GM12874 (cell line): ENCODE results near the gene CACNA1A.

ENCODE experiments used
- TF ChIP-seq, protein P1 (sequence below): IDR thresholded peaks from 2 replicates; pipeline ENCODE4 v1.5.1; 2011; ENCODE audit warnings: low read depth, mild to moderate bottlenecking, control low read depth, low read length, moderate library complexity; ENCODE audit not compliant: insufficient read depth

The CACNA1A gene

DNA sequence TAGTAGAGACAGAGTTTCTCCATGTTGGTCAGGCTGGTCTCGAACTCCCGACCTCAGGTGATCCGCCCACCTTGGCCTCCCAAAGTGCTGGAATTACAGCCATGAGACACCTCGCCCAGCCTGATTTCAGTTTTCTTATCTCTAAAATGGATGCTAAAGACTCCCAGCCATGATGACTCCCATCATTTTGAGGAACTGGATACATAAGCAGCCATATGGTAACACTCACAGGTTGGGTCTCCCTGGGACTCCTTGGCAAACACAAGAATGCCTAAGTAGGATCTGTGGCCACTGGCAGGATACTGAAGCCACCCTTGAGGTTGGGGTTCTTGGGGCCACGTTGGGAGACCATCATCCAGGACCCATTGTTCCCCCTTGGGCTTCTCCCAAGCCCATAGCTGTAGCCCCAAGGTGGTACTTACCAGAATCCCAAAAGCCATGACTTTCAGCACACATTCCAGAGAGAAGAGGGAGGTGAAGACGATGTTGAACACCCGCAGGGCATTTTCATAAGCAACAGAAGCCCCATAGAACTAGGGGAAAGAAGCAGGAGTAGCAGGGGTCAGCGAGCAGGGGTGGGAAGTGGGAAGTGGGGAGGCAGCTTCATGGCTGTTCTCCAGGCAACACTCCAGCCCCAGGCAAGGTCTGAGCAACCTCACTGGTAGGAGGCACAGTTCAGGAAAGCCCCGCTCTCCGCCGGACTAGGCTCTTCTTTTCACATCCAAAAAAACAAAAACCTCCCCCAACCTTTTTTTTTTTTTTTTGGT is 253.5 kb downstream of the CACNA1A start:
- TF ChIP-seq, protein P1, sequence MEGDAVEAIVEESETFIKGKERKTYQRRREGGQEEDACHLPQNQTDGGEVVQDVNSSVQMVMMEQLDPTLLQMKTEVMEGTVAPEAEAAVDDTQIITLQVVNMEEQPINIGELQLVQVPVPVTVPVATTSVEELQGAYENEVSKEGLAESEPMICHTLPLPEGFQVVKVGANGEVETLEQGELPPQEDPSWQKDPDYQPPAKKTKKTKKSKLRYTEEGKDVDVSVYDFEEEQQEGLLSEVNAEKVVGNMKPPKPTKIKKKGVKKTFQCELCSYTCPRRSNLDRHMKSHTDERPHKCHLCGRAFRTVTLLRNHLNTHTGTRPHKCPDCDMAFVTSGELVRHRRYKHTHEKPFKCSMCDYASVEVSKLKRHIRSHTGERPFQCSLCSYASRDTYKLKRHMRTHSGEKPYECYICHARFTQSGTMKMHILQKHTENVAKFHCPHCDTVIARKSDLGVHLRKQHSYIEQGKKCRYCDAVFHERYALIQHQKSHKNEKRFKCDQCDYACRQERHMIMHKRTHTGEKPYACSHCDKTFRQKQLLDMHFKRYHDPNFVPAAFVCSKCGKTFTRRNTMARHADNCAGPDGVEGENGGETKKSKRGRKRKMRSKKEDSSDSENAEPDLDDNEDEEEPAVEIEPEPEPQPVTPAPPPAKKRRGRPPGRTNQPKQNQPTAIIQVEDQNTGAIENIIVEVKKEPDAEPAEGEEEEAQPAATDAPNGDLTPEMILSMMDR, result no peak

DNA sequence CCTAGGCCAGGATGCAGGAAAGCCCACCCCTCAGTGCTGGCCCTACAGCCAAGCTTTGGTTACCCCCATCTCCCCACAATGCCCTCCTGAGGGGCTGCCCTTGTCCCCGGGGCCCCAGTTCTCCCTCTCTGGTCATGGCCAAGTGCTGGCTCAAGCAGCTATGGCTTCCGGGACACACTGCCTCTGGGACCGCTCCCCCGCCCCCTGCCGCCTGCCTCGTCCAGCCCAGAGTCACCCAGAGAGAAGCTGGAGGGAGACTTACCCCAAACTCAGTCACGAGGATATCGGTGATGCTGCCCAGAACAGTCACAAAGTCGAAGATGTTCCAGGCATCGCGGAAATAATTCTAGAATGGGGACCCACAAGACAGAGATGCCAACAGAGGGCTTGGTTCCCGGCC is 261.4 kb downstream of the CACNA1A start:
- TF ChIP-seq, protein P1, result no peak

DNA sequence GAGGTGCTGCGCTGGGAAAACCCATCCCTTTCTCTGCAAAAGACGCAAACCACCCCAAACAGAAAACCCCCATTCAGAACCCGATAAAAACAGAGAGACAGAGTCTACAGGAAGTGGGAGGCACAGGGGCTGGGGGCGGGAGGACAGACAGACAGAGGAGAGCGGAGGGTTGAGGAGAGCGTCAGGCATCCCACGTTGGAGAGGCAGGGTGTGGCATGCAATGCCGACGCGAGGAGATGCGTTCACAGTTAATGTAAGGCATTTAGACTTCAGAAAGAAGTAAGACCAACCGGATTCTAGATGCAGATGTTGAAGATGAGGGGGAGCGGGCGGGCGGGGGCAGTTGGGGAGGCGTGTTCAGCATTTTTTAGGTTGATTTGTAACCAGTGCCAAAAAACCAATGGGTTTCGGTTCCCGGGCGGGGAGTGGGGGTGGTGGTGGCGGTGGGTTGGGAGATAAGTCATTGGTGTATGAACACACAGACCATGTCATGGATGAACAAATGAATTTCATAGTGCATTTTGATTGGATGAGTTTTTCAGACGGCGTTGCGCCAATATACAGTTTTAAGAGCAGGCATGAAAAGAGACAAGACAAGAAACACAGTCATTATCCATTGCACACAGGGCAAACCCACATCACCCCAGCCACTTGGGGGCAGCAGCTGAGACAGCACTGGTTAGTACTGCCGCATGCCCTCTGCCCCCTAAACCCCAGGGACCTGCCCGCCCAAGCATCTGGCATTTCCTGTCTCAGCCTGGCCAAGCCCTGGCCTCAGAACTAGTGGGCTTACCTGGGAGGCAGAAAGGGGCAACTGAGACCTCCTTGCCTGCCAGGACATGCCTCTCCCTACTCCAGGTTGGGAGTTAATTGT is 264.8 kb downstream of the CACNA1A start:
- TF ChIP-seq, protein P1, result peak; percentile 52

DNA sequence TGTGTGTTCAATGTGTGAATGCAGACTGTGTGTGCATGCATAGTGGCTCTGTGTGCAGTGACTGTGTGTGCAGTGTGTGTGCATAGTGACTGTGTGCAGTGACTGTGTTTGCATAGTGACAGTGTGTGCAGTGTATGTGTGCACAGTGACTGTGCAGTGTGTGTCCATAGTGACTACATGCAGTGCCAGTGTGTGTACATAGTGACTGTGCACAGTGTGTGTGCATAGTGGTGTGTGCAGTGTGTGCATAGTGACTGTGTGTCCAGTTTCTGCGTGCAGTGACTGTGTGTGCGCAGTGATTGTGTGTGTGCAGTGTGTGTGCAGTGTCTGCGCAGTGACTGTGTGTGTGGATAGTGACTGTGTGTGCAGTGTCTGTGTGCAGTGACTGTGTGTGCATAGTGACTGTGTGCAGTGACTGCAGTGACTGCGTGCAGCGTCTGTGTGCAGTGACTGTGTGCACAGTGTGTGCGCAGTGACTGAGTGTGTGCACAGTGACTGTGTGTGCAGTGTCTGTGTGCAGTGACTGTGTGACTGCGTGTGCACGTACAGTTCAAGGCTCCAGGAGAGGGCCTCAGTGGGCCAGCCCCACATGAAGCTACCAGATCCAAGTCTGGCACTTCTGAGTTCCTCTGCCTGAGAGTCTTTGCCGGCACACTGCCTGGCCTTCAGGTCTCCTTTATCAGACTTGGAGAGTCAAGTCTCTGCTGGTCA is 265.8 kb downstream of the CACNA1A start:
- TF ChIP-seq, protein P1, result no peak

DNA sequence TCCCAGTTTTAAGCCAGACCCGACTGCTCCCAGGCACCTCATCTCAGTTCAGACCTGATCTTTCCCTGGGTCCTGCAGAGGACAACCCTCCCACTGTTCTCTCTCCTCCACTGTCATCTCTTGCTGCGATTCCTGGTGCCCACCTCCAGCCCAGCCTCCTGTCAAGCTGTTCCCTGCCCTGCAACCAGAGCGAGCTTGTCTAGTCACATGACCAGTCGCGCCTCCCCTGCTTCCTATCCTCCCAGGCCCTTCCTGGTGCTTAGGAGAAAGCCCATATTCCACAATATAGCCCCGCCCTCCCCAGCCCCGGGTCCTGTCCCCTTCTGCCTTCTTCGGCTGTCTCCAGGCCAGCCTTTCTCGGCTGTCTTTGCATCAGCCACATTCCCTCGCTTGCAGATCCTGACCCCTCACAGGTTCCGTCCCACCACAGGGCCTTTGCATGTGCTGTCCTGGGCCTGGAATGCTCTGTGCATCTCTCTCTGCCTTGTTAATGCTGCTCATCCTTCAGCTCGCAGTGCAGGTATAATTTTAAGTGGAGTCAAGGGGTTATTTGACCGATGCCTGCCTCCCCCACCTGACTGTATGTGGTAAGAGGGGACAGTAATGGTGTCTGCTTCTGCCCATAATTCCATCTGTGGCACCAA is 267.3 kb downstream of the CACNA1A start:
- TF ChIP-seq, protein P1, result no peak

DNA sequence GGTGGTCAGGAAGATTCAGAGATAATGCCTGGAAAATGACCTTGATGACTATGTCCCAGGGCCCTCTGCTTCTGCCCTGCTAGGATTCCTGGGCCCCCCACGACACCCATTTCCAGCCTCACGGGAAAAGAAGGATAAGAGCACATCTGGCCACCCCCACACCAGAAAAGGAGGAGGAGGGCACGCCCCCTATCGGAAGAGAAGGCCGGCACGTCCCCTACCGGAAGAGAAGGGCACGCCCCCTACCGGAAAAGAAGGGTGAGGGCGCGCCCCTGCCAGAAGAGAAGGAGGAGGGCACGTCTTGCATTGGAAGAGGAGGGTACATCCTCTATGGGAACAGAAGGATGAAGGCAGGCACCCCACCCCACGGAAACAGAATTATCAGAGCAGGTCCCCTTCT is 271.8 kb downstream of the CACNA1A start:
- TF ChIP-seq, protein P1, result peak; percentile 91

DNA sequence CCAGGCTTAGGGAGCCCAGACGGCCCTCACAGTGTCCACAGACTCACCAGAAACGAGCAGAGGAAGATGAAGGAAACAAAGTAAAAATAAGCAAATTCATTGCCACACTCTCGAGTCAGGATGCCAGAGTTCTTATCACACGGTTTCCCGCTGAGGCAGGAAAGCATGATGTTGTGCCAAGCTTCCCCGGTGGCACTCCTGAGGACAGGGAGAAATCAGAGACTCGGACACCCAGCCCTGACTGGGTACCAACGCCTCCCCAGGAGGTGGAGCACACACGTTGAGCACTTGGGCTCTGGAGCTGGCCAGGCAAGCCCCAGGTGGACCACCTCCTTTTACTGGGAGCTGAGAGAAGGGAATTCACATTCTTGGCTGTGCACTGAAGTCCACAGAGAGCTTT is 274.6 kb downstream of the CACNA1A start:
- TF ChIP-seq, protein P1, result no peak
